Activated CD8-positive, alpha-beta memory T cell treated with anti-CD3 and anti-CD28 coated beads, Interleukin-2, amount 50 U/mL, for 48 hours (primary cell): ENCODE results near the gene C13orf46.

Experiments
- DNase-seq: peaks from one replicate; pipeline ENCODE4 v3.0.0-alpha.2; 2020

Gene C13orf46

DNA sequence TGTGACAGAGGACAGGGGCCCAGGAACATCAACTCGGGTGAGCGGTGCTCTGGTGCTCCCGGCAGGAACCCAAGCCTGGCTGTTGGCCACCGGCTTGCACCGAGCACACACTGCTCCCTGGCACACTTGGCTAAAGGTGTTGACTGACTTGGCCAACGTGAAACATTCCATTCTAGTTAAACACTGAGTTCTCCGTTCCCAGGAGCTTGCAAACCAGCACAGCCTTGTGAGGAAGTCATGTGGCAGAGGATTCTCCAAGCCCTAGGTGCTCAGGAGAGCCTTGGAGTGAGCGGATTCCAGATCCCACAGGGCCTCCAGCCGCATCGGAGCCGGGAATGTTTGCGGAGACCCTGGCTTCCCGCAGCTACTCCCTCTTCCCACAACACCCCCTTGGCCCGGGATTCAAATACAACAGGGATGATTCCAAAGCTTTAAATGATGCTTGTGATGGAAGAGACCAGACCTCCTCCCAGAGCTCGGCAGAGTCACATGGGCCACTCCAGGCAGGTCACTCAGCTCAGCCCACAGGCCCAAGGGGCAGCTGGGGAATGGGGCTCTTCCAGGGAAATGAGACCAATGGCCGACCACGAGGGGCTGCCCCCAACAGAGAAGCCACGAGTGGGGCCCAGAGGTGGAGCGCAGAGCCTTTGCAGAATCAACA lies 2.9 kb downstream of the C13orf46 start:
- DNase-seq, result no peak

DNA sequence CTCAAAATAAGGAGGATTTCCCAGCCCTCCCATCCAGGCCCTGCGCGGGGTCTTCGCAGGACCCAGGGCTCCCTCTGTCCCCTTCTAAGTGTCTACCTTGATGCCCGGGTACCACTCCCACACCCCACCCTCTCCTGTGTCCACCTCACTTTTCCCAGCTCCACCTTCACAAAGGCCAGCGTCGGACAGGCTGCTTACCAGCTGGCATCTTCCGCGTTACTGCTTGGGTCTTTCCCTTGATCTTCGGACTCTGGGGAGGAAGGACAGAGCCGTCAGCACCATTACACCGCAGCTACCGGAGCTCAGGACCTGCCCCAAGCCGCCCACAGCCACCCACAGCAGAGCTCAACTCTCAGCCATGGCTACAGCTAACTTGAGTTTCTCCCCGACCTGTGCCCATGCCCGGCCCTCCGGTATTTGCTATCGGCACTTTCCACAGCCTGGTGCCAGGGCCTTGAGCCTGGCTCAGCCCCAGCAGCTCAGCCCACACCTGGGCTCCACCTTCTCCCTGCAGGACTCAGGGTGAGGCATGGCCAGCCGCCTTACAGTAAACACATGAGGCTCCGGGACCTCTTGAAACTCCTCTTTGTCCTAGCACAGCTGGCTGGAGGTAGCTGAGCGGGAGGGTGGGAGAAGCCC lies 3.8 kb downstream of the C13orf46 start:
- DNase-seq, result no peak

DNA sequence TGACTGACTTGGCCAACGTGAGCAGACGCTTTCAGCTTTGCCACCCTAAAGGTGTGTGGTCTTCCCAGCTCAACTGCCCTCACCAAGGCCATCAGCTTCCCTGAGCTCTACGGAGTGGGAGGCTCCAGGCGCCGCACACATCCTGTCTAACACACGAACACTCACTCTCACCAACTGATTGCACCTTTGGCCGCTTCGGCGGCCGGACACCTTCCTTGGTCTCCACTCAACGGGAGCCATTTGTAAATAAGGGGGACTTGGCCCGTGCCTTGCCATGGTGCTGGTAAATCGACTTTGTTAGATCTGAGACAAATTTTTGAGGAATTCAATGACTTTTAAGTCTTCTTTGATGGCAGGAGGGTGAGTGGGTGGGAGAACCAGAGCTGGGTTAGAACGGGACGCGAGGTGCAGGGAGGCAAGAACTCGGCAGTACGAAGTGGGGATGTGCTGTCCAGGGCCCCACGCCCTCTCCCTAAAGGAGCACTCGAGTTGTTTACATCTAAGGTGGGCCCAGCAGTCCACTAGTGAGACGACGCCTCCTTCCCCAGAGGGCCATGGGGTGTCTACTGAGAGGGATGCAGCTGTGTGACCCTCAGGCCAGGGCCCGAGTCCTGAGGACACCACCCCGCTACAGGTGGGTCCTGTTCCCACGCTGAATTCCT lies 4.4 kb downstream of the C13orf46 start:
- no peak for DNase-seq

DNA sequence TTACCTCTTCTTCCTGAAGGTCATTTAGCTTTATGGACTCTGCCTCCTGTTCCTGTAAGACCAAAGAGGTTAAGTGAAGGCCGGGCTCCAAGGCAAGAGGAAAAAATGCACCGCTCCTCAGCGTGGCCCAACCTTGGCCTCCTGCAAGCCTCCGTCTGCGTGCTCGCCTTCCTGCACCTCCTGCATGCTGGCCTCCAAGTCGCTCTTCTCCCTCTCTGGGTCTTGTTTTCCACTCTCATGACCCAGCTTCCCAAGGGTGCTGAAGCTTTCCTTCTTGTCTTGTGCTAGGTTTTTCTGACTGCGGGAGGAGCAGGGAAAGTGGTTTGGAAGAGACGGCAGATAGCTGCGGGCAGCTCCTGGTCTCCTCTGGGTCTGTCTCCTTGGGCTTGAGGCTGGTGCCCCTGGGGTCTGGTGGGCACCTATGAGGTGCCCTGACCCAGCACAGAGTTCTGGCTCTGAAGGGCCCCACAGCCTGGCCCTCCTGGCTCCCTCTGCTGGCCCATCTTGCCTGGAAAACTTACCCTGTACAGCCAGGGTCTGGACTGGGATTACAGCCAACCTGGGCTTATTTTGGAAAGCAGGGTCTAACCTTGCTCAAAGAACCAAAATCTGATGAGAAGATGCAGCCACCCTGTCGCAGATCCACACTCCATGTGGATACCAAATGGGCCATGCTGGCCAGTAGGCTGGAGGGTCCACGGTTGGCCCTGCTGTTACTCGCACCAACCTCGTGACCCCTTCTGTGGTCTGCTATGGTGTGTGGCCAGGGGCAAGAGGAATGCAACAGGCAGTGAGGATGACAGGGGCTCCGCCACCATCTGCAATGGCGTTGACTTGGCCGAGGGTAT lies 5.2 kb downstream of the C13orf46 start:
- no peak for DNase-seq

DNA sequence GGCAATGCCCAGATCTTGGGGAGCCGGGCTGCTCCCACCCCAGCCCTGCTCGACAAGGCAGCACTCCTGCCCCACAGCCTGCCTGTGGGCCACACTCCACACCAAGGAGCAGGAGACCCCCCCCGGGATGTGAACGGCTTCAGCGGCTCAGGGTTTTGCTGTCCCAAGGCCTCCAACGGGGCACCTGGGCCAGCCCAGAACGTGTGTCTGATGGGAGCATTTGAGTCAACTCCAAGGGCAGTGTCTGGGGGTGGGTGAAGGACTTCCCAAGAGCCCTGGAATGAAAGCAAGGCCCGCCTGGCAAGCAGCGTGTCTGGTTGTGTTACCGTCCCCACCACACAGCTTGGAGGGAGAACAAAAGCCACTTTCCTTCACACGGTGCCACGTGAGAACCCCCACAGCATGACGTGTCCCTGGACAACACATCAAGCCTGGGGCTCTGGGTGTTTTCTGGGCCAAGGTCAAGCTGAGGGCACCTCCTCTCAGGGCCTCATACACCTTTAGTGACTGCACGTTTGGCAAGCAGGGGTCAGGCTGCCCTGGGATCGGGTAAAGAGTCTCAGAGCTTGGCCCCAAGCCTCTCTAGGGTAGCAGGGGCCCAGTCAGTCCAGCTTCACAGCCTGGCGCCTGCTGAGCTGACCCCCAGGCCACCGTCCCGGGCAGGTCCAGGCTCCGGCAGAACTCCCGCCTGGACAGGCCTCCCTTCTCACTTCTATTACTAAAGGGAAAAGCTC lies 6.0 kb downstream of the C13orf46 start:
- no peak for DNase-seq

DNA sequence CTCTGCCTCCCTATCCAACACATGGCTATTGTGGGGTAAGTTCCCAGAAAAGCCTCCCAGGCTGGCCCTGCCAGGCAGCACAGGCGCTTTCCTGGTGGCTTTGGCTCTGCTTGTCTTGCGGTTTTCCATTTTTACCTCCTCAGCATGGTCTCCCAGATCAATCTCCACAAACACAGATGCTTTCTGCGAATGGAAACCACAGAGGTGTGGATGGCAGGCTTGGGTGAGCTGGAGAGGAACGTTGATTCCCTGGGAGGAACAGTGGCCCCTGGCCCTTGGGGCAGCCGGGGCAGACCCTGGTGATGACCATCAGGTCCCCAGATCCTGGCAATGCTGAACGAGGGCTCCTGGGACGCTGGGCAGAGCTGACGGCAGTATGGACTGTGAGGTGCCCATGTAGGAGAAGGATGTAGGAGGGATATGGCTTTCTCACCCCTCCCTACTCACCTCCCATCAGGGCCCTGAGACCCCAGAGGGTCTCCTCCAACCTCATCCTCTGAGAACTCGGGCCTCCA lies 6.6 kb downstream of the C13orf46 start:
- DNase-seq, result no peak

DNA sequence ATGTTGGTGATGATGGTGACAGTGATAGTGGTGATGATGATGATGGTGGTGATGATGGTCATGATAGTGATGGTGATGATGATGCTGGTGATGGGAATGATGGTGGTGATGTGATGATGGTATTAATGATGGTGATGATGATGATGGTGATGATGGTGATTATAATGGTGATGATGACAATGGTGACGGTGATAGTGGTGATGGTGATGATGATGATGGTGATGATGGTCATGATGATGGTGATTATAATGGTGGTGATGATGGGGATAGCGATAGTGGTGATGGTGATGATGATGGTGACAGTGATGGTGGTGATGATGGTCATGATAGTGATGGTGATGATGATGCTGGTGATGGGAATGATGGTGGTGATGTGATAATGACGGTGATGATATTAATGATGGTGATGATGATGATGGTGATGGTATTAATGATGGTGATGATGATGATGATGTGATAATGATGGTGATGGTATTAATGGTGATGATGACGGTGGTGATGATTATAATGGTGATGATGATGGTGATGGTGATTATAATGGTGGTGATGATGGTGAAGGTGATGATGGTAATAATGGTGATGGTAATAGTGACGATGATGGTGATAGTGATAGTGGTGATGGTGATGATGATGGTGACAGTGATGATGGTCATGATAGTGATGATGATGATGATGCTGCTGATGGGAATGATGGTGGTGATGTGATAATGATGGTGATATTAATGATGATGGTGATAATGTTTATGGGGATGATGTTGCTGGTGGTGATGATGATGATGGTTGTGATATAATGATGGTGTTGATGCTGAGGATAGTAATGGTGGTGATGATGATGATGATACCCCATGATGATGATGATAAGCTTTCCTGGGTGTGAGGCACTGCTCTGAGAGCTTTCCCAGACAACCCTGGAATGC lies 7.7 kb downstream of the C13orf46 start:
- no peak for DNase-seq

DNA sequence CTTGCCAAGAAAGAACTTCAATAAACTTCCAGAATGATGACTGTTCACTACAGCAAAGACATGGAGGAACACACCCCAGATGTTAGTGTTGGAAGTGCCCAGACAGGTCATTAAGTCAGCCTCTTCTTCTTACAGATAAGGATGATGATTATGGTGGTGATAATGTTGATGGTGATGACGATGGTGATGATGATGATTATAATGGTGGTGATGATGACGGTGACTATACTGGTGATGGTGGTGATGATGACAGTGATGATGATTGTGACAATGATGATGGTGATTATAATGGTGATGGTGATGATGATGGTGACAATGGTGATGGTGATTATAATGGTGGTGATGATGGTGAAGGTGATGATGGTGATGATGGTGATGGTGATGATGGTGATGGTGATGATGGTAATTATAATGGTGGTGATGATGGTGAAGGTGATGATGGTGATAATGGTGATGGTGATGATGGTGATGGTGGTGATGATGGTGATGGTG lies 8.4 kb downstream of the C13orf46 start:
- DNase-seq, result no peak

DNA sequence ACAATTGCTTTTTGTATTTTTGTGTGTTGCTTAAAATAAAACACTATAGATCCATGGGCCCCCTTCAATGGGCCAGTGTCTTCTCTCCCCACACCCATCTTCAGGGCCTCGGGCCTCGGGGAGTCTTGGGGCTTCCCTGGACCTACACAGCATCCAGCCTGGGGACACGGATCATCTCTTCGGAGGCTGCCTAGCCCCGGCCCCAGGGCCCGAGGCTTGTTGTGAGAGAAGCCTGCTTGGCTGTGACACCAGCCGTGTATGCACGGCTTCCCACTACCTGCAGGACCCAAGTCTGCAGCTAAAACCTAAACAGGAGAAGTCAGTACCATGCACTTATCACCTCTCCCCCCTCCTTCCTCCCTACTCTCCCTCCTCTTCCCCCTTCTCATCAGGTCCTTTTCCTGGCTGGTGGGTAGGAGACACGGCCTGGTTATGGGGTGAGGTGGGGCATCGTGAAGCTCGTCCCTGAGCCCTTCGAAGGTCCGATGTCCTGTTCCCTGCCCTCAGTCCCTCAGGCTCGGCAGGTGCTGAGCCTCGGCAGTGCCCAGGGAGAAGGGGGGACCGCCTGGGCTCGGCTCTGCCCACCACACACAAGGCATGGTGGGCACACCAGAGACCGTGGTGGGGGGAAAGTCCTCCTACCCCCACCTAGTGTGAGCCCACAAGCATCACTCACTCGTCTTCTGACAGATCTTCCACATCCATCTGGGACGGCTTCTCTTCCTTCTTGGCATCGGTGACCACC lies 9.5 kb downstream of the C13orf46 start:
- no peak for DNase-seq

DNA sequence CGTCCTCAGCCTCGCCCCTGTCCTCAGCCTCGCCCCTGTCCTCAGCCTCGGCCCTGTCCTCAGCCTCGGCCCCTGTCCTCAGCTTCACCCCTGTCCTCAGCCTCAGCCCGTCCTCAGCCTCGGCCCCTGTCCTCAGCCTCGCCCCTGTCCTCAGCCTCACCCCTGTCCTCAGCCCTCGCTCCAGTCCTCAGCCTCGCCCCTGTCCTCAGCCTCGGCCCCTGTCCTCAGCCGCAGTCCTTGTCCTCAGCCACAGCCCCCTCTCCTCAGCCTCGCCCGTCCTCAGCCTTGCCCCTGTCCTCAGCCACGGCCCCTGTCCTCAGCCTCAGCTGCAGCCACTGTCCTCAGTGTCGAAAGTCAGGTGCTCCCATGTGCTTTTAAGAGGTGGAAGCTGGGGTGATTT lies 10.5 kb downstream of the C13orf46 start:
- no peak for DNase-seq

DNA sequence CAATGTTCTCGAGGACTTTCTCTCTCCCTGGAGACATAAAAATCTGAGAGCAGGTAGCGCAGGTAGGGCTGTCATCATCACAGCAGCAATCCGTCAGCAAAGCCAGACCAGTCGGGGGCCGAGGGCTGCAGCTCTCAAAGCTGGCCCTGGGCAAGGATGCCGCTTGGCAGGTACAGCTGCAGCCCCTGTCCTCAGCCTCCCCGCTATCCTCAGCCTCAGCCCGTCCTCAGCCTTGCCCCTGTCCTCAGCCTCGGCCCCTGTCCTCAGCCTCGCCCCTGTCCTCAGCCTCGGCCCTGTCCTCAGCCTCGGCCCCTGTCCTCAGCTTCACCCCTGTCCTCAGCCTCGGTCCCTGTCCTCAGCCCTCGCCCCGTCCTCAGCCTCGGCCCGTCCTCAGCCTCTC lies 10.9 kb downstream of the C13orf46 start:
- DNase-seq, result no peak

DNA sequence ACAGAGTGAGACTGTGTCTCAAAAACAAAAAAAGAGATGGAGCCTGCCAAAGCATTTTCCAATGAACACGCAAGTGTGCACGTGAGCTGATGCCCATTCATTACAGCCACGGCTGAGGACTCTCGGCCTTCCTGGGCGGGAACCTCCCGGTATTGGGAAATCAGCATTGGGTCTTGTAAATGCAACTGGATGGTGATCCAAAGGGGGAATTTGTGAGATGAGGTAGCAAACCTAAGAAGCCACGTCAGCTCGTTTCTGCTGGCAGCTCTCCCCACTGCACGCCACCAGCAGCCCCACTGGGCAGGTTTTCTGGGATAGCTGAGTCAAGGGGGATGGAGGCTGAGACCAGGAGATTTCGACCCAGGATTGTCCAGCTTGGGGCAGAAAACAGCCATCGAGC lies 11.5 kb downstream of the C13orf46 start:
- no peak for DNase-seq

DNA sequence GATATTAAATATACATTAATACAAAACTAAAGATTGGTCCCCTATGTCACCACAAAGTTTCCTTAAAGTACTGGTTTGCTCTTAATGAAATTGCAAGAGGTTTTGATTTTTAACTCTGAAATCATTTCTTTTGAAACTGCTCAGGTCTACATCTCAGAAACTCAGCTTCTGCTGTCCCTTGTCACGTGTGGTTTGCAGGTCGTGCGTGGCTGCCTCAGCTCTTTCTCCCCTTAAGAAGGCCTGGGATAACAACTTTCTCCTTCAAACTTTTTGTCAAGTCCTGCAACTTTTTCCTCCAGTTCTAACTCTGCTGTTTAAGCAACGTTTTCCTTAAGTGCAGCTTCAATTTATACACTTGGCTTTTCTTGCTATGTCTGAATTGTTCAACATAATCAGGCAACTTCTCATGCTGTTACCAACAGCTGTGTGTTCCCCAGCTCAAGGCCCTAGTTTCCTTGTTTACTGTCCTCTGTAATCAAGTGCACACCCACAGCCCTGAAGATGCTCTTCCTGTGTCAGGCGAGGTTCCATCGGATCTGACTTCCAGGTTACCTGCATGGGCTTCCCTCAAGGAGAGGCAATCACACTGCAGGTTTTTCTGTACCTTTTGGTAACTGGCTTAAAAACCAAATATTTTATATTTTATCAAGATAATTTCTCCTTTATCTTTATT lies 13.5 kb downstream of the C13orf46 start:
- DNase-seq, result no peak

DNA sequence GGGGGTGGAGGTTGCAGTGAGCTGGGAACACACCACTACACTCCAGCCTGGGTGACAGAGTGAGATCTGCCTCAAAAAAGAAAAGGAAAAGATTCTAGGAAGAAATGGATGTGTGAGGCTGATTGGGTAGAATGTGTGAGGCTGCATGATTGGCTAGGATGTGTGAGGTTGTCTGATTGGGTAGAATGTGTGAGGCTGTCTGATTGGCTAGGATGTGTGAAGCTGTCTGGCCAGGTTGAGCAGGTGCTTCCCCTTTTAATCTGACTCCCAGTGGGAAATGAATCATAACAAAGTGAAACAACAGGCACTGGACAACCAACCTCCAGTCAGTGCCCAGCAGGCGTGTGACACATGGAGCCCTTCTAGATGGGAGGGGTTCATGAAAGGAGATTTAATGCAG lies 14.7 kb downstream of the C13orf46 start:
- DNase-seq, result no peak

DNA sequence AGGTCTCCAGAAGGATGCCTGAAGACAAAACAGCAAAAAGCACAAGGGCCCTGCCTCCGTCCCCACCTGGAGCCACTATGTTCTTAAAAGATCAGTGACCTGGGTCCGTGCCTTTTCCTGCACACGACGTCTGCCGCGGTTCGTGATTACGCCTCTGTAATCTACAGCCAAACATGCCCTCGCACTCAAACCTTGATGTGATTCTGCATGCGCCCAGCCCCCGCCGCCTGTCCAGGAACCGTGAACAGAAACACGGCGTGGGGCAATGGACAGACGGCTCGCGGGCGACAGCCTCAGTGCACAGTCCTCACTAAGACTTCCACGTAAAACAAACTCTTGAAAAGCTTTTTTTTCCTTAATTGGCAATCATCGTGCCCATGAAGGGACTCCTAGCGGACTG lies 15.5 kb downstream of the C13orf46 start:
- DNase-seq, result no peak

DNA sequence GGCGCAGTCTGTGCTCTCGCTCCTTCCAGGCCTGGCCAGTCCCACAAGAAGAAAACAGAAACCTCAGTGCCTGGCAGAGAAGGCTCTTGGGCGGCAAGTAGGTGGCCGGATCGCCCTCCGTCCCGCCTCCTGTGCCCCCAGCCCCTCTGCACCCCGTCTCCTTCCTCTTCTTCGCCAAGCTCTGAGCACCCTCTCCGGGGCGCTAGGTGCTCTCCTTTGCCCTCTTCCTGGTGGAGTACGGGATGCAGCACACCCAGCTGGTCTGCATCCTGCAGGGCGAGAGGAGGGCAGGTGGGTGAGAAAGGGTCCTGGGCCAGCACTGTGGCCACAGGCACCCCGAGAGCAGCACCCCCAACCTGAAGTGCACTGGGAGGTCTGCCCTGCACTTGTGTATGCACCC lies 17.3 kb downstream of the C13orf46 start:
- DNase-seq, result no peak

DNA sequence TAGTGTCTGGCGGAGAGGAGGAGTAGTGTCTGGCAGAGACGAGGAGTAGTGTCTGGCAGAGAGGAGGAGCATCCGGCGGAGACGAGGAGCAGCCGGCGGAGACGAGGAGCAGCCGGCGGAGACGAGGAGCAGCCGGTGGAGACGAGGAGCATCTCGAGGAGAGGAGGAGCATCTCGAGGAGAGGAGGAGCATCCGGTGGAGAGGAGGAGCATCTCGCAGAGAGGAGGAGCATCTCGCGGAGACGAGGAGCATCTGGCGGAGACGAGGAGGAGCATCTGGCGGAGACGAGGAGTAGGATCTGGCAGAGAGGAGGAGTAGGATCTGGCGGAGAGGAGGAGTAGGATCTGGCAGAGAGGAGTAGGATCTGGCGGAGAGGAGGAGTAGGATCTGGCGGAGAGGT lies 18.2 kb downstream of the C13orf46 start:
- DNase-seq, result no peak

DNA sequence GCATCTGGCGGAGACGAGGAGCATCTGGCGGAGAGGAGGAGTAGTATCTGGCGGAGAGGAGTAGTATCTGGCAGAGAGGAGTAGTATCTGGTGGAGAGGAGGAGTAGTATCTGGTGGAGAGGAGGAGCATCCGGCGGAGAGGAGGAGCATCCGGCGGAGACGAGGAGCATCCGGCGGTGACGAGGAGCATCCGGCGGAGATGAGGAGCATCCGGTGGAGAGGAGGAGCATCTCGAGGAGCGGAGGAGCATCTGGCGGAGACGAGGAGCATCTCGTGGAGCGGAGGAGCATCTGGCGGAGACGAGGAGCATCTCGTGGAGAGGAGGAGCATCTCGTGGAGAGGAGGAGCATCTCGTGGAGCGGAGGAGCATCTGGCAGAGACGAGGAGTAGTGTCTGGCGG lies 18.6 kb downstream of the C13orf46 start:
- DNase-seq, result no peak

DNA sequence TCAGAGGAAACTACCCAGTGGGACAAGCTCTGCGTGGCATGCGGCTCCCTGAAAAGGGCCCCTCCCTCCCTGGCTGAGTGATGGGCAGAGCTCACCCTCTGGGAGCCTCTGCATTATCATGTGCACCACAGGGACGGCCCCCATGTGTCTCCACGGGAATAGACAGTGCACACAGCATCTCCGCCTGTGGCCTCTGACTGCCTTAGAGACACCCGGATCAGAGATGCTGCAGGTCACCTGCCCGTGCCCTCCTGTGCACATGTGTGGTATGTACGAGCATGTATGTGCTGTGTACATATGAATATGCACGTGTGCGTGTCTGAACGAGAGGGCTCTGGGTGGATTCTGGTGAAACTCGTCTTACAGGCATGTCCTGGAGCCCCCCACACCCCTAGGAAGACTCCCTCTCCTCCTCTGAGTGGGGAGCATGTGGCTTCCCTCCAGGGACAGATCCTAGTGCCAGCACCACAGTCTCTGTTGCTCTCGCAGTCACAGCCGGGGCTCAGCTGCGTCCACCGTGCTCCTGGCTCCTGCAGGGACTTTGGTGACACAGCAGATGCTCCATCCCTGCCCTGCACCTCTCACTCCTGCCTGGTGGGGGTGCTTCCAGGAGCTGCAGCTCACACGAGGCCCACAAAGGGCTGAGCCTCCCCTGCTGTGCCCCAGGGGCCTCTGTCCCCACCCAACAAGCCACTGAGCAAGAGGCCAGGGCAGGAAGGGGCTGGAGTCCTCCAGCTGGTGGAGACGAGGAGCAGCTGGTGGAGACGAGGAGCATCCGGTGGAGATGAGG lies 19.6 kb downstream of the C13orf46 start:
- DNase-seq, result no peak
